ENCODE results near the gene FBXL7. TPM values are rescaled to one million over a fixed set of nuclear protein-coding genes. Genes with fewer than 3 reads are reported as not detected.
A peak's percentile ranks its signal among the peaks of the same experiment; 100 is the strongest.

Gene FBXL7
- total RNA-seq, 1 donor from 2014 or later: 13.3 TPM

- no peak for TF ChIP-seq CTCF (IDR thresholded peaks at IDR 0.05)
- H3K36me3 ChIP-seq: no peaks in the 10 kb centered on the region
- H3K4me1 ChIP-seq: no peaks in the 10 kb centered on the region
- H3K4me3 ChIP-seq: no peak overlapping the region
- no peaks in the 10 kb centered on the region for H3K9me3 ChIP-seq
- no peak for DNase-seq
- no peak overlapping the region for H3K27ac ChIP-seq
- H3K27me3 ChIP-seq: no peaks in the 10 kb centered on the region
- no peak for ATAC-seq
- intact Hi-C loops (cut with DNase I): no loop called here
Observed at GRCh38 chr5:15459200-15459599, 40.8 kb upstream of the FBXL7 start.

GRCh38 chr5:15463231-15463980 is 36.6 kb upstream of the FBXL7 start:
- intact Hi-C loops (cut with DNase I): no loop called here
- peak; percentile 38 for TF ChIP-seq CTCF (IDR thresholded peaks at IDR 0.05)
- no peak for DNase-seq
- H3K9me3 ChIP-seq: no peaks in the 10 kb centered on the region
- no peak for ATAC-seq
- no peak overlapping the region for H3K27ac ChIP-seq
- no peaks in the 10 kb centered on the region for H3K4me1 ChIP-seq
- no peak overlapping the region for H3K4me3 ChIP-seq
- no peaks in the 10 kb centered on the region for H3K36me3 ChIP-seq
- H3K27me3 ChIP-seq: no peaks in the 10 kb centered on the region

GRCh38 chr5:15472116-15472515 is 27.9 kb upstream of the FBXL7 start:
- H3K36me3 ChIP-seq: no peaks in the 10 kb centered on the region
- ATAC-seq: no peak
- DNase-seq: no peak
- TF ChIP-seq CTCF (IDR thresholded peaks at IDR 0.05): no peak
- no peaks in the 10 kb centered on the region for H3K9me3 ChIP-seq
- no peaks in the 10 kb centered on the region for H3K27me3 ChIP-seq
- H3K4me1 ChIP-seq: no peaks in the 10 kb centered on the region
- intact Hi-C loops (cut with DNase I): no loop called here
- no peak overlapping the region for H3K4me3 ChIP-seq
- no peak overlapping the region for H3K27ac ChIP-seq

- ATAC-seq (no peak), DNase-seq (no peak)
- TF ChIP-seq CTCF (IDR thresholded peaks at IDR 0.05): no peak
- Histone ChIP-seq H3K27ac (no peak overlapping the region), H3K4me3 (no peak overlapping the region), H3K9me3 (no peaks in the 10 kb centered on the region), H3K36me3 (no peaks in the 10 kb centered on the region), H3K4me1 (no peaks in the 10 kb centered on the region), H3K27me3 (no peaks in the 10 kb centered on the region)
- intact Hi-C loops (cut with DNase I): no loop called here
Observed at GRCh38 chr5:15474143-15474719, 25.7 kb upstream of the FBXL7 start.

- Histone ChIP-seq H3K27ac (no peak overlapping the region), H3K4me1 (no peaks in the 10 kb centered on the region), H3K36me3 (no peaks in the 10 kb centered on the region), H3K4me3 (no peak overlapping the region), H3K9me3 (no peaks in the 10 kb centered on the region), H3K27me3 (no peaks in the 10 kb centered on the region)
- DNase-seq (no peak), ATAC-seq (no peak)
- no peak for TF ChIP-seq CTCF (IDR thresholded peaks at IDR 0.05)
- intact Hi-C loops (cut with DNase I): no loop called here
Observed at GRCh38 chr5:15475367-15475766, 24.6 kb upstream of the FBXL7 start.
